Measurements from ENCODE around the gene CAD. TPM values are rescaled to one million over a fixed set of nuclear protein-coding genes. Genes with fewer than 3 reads are reported as not detected.

Gene CAD
- total and polyA plus RNA-seq, 2 donors (not counting 3 experiments of a cell fraction or from before 2014, with no cell fraction given): 60.3 to 91.4 TPM

DNA sequence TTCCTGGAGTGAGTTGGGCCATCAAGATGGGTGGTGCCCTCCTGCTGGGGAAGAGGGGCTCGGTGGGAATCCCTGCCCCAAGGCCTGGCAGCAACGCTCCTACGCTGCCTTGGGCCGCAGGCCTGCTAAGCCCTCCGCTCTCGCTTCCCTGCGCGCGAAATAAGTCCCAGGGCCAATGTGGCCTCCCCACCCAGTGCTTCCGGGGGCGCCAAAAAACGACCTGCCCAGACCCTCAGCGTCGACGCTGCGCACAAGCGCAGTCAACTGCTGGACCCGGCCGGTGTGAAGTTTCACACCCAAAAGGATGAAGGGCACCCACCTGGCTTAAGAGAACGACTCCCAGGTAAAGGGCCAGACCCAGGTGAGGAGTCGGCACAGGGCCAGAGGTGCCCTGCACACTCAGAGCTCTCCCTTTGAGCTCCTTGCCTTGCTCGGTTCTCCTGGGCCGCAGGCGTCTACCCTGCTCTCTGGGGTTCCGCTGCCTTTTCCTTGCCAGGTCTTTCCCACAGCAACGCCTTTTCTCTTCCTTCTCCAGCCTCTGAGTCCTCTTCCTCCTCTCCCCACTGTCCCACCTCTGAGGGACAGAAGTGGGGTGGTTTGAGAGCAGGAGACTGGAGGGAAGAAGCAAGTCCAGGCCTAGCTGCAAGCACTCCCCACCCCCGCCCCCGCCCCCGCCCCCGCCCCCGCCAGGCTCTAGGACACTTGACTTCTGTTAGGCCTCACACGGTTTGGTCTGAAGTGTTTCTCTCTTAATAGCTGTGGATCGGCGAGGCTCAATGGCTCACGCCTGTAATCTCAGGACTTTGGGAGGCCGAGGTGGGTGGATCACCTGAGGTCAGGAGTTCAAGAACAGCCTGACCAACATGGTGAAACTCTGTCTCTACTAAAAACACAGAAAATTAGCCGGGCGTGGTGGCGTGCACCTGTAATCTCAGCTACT lies 58.3 kb downstream of the CAD start, which contains the start of gene DNAJC5G:
Gene DNAJC5G, plus strand, starts transcription at position 223 of the 940 bp plus-strand sequence. CDS start 1,296 bp downstream, outside the sequence.
- dilution Hi-C loops (cut with MboI; ENCODE audit: extremely low pct_ligation_motif_present, low sequenced_read_pairs): no loop called here
- H3K27me3 ChIP-seq (ENCODE audit: control insufficient read depth in 2 of 2, insufficient read depth in 2 of 2, low read length in 2 of 2): peaks cover 0 to 5% of the 10 kb centered on the region in 2 experiments
- no TSS peak for BruUV-seq (replicated peaks)
- H3K4me1 ChIP-seq (ENCODE audit: control insufficient read depth, extremely low read depth, insufficient read depth, low read length): peaks cover 6% of the 10 kb centered on the region
- no peaks in the 10 kb centered on the region for H3K9me3 ChIP-seq (replicated peaks; ENCODE audit: control insufficient read depth, insufficient read depth, low read length)
- ChIA-PET POLR2A (no interaction called here), CTCF (interaction anchor here (0.8 to 9.1 kb wide), 3 partner anchors 10 to 28 kb away, joined by 3 to 143 read pairs (median 6); partner anchors contain the start of gene SLC30A3)
- TF ChIP-seq FOS (IDR thresholded peaks at IDR 0.05; ENCODE audit: borderline replicate concordance, insufficient read depth, low read length): no peak
- TF ChIP-seq, protein P1, sequence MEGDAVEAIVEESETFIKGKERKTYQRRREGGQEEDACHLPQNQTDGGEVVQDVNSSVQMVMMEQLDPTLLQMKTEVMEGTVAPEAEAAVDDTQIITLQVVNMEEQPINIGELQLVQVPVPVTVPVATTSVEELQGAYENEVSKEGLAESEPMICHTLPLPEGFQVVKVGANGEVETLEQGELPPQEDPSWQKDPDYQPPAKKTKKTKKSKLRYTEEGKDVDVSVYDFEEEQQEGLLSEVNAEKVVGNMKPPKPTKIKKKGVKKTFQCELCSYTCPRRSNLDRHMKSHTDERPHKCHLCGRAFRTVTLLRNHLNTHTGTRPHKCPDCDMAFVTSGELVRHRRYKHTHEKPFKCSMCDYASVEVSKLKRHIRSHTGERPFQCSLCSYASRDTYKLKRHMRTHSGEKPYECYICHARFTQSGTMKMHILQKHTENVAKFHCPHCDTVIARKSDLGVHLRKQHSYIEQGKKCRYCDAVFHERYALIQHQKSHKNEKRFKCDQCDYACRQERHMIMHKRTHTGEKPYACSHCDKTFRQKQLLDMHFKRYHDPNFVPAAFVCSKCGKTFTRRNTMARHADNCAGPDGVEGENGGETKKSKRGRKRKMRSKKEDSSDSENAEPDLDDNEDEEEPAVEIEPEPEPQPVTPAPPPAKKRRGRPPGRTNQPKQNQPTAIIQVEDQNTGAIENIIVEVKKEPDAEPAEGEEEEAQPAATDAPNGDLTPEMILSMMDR (IDR thresholded peaks at IDR 0.05; ENCODE audit: extremely low read depth in 1 of 2, insufficient read depth in 1 of 2, low read depth in 1 of 2, low read length in 2 of 2): no peak
- no peak for TF ChIP-seq POLR2A (IDR thresholded peaks at IDR 0.05; ENCODE audit: low read depth, low read length)
- no peak for TF ChIP-seq EZH2 (IDR thresholded peaks at IDR 0.05; ENCODE audit: borderline replicate concordance, low read depth, low read length, severe bottlenecking)
- TF ChIP-seq POLR2AphosphoS5 (IDR thresholded peaks at IDR 0.05; ENCODE audit: insufficient read depth, low read depth, low read length): no peak
- TF ChIP-seq JUN (IDR thresholded peaks at IDR 0.05; ENCODE audit: borderline replicate concordance, insufficient read depth, insufficient read length, low read depth): no peak
- TF ChIP-seq, protein P2, sequence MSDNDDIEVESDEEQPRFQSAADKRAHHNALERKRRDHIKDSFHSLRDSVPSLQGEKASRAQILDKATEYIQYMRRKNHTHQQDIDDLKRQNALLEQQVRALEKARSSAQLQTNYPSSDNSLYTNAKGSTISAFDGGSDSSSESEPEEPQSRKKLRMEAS (IDR thresholded peaks at IDR 0.05; ENCODE audit: insufficient read depth, insufficient read length): no peak
- no peak for TF ChIP-seq MYC (IDR thresholded peaks at IDR 0.05; ENCODE audit: low read depth, low read length)
- no peak for TF ChIP-seq GATA2 (IDR thresholded peaks at IDR 0.05; ENCODE audit: insufficient read depth, insufficient read length, low read depth, low read length)
- H4K20me1 ChIP-seq (replicated peaks; ENCODE audit: control insufficient read depth, extremely low read depth, insufficient read depth, low read length): no peaks in the 10 kb centered on the region
- no peak within 1 kb of the TSS for H3K4me2 ChIP-seq (ENCODE audit: insufficient read depth, low read length)
- no peaks in the 10 kb centered on the region for H3K79me2 ChIP-seq (ENCODE audit: control insufficient read depth, insufficient read depth, low read length)
- H3K4me3 ChIP-seq (replicated peaks in 1 of 3; ENCODE audit: insufficient read depth in 1 of 3, low read depth in 1 of 3, low read length in 3 of 3): no peak within 1 kb of the TSS
- no peak within 1 kb of the TSS for H2AFZ ChIP-seq (ENCODE audit: low read depth, low read length)
- intact Hi-C loops (cut with micrococcal nuclease): no loop called here
- no peaks in the 10 kb centered on the region for H3K36me3 ChIP-seq (ENCODE audit: control insufficient read depth in 2 of 2, extremely low read depth in 1 of 2, insufficient read depth in 2 of 2, low read length in 2 of 2)
- DNase-seq (ENCODE audit: low read depth, low spot score) (no peak), FAIRE-seq (no peak)
- no peak within 1 kb of the TSS for H3K27ac ChIP-seq (ENCODE audit: insufficient read depth, low read depth, low read length)
- H3K9me1 ChIP-seq (replicated peaks; ENCODE audit: control insufficient read depth, extremely low read depth, insufficient read depth, low read length): no peaks in the 10 kb centered on the region
- no peak within 1 kb of the TSS for H3K9ac ChIP-seq (replicated peaks; ENCODE audit: extremely low read depth, insufficient read depth, low read length)
